HG03457 (cell line): ENCODE measurements around the gene EIF4G3.

ENCODE experiments used
- ATAC-seq: cut with Tn5 transposase; IDR thresholded peaks from one replicate; pipeline ENCODE4 v1.9.1; 2021; ENCODE audit warnings: moderate number of reproducible peaks; ENCODE audit not compliant: unreplicated experiment

EIF4G3 gene

GRCh38 chr1:20998826-20999225 lies 177.9 kb downstream of the EIF4G3 start:
- no peak for ATAC-seq

- ATAC-seq = no peak
Measured at GRCh38 chr1:20997602-20998224, 179.0 kb downstream of the EIF4G3 start.

- ATAC-seq = no peak
Measured at GRCh38 chr1:20996554-20996953, 180.1 kb downstream of the EIF4G3 start.

GRCh38 chr1:20993716-20994575 lies 182.8 kb downstream of the EIF4G3 start:
- no peak for ATAC-seq

- no peak for ATAC-seq
Measured at GRCh38 chr1:20992322-20993056, 184.2 kb downstream of the EIF4G3 start.

GRCh38 chr1:20988943-20989342 lies 187.8 kb downstream of the EIF4G3 start:
- ATAC-seq = no peak

GRCh38 chr1:20987831-20988825 lies 188.6 kb downstream of the EIF4G3 start:
- no peak for ATAC-seq

- no peak for ATAC-seq
Measured at GRCh38 chr1:20983297-20983889, 193.3 kb downstream of the EIF4G3 start.

GRCh38 chr1:20982316-20982715 lies 194.4 kb downstream of the EIF4G3 start:
- ATAC-seq = no peak

- ATAC-seq = no peak
Measured at GRCh38 chr1:20981915-20982314, 194.8 kb downstream of the EIF4G3 start.

GRCh38 chr1:20980051-20980450 lies 196.6 kb downstream of the EIF4G3 start:
- no peak for ATAC-seq

GRCh38 chr1:20978413-20978812 lies 198.3 kb downstream of the EIF4G3 start:
- no peak for ATAC-seq

GRCh38 chr1:20975668-20976067 lies 201.0 kb downstream of the EIF4G3 start:
- ATAC-seq = no peak

GRCh38 chr1:20974951-20975350 lies 201.7 kb downstream of the EIF4G3 start:
- ATAC-seq = no peak

- ATAC-seq = no peak
Measured at GRCh38 chr1:20974069-20974468, 202.6 kb downstream of the EIF4G3 start.

- no peak for ATAC-seq
Measured at GRCh38 chr1:20972855-20973254, 203.8 kb downstream of the EIF4G3 start.

GRCh38 chr1:20964540-20965484 lies 211.9 kb downstream of the EIF4G3 start:
- no peak for ATAC-seq

GRCh38 chr1:20962576-20963258 lies 214.0 kb downstream of the EIF4G3 start:
- no peak for ATAC-seq
